ENCODE measurements around the gene RBM47.

DNA sequence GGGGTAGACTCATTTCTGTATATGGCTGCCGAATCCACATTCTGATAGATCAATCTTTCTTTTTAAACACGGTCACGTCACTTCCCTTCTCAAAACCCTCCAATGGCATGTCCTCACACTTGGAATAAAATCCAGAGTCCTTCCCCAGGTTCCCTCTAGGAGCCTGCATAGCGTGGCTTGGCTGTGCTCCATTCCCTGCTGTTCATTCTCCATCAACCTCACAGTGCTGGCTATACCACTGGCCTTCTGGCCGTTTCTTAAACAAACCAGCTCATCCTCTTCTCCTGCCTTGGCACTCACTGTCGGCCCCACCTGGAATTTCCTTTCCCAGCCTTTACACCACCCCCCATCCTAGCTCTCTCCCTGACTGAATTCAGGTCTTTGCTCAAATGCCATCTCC lies 77.1 kb downstream of the RBM47 start:
- TF ChIP-seq, protein P1, sequence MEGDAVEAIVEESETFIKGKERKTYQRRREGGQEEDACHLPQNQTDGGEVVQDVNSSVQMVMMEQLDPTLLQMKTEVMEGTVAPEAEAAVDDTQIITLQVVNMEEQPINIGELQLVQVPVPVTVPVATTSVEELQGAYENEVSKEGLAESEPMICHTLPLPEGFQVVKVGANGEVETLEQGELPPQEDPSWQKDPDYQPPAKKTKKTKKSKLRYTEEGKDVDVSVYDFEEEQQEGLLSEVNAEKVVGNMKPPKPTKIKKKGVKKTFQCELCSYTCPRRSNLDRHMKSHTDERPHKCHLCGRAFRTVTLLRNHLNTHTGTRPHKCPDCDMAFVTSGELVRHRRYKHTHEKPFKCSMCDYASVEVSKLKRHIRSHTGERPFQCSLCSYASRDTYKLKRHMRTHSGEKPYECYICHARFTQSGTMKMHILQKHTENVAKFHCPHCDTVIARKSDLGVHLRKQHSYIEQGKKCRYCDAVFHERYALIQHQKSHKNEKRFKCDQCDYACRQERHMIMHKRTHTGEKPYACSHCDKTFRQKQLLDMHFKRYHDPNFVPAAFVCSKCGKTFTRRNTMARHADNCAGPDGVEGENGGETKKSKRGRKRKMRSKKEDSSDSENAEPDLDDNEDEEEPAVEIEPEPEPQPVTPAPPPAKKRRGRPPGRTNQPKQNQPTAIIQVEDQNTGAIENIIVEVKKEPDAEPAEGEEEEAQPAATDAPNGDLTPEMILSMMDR (IDR thresholded peaks at IDR 0.05): no peak
- no peak for TF ChIP-seq POLR2A (IDR thresholded peaks at IDR 0.05)

All from Peyer's patch (tissue), 4 donors.